HL-60 (cell line): ENCODE measurements around the gene FOXP4.

Source experiments
- POLR2AphosphoS5 ChIP-seq: IDR thresholded peaks from 2 replicates; pipeline ENCODE4 v1.6.1; 2012; ENCODE audit warnings: low read depth
- SPI1 ChIP-seq: IDR thresholded peaks from 2 replicates; pipeline ENCODE4 v1.6.1; 2012; ENCODE audit warnings: low read depth, mild to moderate bottlenecking, borderline replicate concordance
- TF ChIP-seq, protein P1 (sequence below): IDR thresholded peaks from one replicate; pipeline ENCODE4 v1.5.1; 2011; ENCODE audit warnings: low read length, control low read depth, inconsistent platforms; ENCODE audit not compliant: insufficient read depth
- TF ChIP-seq, protein P2 (sequence below): IDR thresholded peaks from 2 replicates; pipeline ENCODE4 v1.6.1; 2012; ENCODE audit warnings: low read depth; ENCODE audit not compliant: insufficient replicate concordance

DNA sequence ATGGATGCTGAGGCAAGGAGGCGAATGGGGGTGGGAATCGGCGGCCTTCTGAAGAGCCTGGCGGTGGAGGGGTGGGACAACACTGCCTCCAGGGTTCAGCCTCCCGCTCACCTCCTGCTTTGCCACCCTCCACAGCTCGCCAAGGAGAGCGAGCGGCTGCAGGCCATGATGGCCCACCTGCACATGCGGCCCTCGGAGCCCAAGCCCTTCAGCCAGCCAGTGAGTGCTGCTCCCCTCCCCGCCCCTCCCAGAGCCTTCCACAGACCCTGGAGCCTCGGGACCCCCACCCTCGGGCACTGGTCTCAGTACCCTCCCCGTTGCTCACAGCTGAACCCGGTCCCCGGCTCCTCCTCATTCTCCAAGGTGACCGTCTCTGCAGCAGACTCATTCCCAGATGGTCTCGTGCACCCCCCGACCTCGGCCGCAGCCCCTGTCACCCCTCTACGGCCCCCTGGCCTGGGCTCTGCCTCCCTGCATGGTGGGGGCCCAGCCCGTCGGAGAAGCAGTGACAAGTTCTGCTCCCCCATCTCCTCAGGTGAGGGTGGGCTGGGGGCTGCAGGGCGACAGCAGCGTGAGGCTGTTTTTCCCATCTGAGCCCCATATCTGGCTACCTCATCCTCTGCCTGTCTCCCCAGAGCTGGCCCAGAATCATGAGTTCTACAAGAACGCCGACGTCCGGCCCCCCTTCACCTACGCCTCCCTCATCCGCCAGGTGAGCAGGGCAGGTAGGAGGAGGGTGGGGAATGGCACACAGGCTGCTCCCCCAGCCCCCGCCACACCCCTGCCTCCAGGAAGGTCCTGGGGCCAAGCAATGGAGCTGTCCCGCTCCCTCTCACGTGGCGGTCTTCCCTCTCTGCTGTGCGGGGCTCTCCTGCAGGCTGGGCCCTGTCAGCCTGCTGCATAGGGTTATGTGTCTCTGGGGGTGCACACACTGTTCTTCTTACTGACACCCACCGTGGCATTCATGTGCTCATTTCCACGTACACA, 43.7 kb downstream of the FOXP4 start:
- TF ChIP-seq POLR2AphosphoS5 (no peak), SPI1 (no peak)
- TF ChIP-seq, protein P1, sequence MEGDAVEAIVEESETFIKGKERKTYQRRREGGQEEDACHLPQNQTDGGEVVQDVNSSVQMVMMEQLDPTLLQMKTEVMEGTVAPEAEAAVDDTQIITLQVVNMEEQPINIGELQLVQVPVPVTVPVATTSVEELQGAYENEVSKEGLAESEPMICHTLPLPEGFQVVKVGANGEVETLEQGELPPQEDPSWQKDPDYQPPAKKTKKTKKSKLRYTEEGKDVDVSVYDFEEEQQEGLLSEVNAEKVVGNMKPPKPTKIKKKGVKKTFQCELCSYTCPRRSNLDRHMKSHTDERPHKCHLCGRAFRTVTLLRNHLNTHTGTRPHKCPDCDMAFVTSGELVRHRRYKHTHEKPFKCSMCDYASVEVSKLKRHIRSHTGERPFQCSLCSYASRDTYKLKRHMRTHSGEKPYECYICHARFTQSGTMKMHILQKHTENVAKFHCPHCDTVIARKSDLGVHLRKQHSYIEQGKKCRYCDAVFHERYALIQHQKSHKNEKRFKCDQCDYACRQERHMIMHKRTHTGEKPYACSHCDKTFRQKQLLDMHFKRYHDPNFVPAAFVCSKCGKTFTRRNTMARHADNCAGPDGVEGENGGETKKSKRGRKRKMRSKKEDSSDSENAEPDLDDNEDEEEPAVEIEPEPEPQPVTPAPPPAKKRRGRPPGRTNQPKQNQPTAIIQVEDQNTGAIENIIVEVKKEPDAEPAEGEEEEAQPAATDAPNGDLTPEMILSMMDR = no peak
- TF ChIP-seq, protein P2, sequence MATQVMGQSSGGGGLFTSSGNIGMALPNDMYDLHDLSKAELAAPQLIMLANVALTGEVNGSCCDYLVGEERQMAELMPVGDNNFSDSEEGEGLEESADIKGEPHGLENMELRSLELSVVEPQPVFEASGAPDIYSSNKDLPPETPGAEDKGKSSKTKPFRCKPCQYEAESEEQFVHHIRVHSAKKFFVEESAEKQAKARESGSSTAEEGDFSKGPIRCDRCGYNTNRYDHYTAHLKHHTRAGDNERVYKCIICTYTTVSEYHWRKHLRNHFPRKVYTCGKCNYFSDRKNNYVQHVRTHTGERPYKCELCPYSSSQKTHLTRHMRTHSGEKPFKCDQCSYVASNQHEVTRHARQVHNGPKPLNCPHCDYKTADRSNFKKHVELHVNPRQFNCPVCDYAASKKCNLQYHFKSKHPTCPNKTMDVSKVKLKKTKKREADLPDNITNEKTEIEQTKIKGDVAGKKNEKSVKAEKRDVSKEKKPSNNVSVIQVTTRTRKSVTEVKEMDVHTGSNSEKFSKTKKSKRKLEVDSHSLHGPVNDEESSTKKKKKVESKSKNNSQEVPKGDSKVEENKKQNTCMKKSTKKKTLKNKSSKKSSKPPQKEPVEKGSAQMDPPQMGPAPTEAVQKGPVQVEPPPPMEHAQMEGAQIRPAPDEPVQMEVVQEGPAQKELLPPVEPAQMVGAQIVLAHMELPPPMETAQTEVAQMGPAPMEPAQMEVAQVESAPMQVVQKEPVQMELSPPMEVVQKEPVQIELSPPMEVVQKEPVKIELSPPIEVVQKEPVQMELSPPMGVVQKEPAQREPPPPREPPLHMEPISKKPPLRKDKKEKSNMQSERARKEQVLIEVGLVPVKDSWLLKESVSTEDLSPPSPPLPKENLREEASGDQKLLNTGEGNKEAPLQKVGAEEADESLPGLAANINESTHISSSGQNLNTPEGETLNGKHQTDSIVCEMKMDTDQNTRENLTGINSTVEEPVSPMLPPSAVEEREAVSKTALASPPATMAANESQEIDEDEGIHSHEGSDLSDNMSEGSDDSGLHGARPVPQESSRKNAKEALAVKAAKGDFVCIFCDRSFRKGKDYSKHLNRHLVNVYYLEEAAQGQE = no peak
